Panc1 (cell line): ENCODE measurements around the gene C1orf159. TPM values are rescaled to one million over a fixed set of nuclear protein-coding genes. Genes with fewer than 3 reads are reported as not detected.

Experiments
- ATAC-seq: fragments of 200-7000 bp; cut with Tn5 transposase; 2 replicates; pipeline ENCODE4 v1.9.1; 2020; ENCODE audit warnings: mild to moderate bottlenecking, moderate library complexity
- BruUV-seq: library from RNA; stranded (reverse); fragments of 400-500 nt; replicated peaks from 2 replicates; lab custom pipeline; 2021; lab: Mats Ljungman, UMichigan
- CTCF ChIA-PET: fragments of 300-600 bp; sonication (Branson Sonifier 250); formaldehyde crosslinking; loops from one replicate; lab custom pipeline; 2022; ENCODE audit warnings: antibody characterized with exemption; lab: Charles Lee
- POLR2A ChIA-PET: fragments of 300-600 bp; sonication (Branson Sonifier 250); formaldehyde crosslinking; loops from one replicate; lab custom pipeline; 2022; ENCODE audit warnings: antibody characterized with exemption; lab: Charles Lee
- DNase-seq: peaks from one replicate; pipeline ENCODE4 v3.0.0-alpha.2; 2010; ENCODE audit warnings: low read depth, low spot score
- H3K27ac ChIP-seq: 2 replicates; pipeline ENCODE4 v1.5.1; 2011; ENCODE audit warnings: mild to moderate bottlenecking, low read length, inconsistent platforms
- H3K27me3 ChIP-seq: fragments of 200-500 bp; sonication (Bioruptor generic); 2 replicates; pipeline ENCODE4 v1.6.0; 2014; ENCODE audit warnings: low read length, inconsistent platforms; ENCODE audit not compliant: control insufficient read depth, insufficient read depth
- H3K36me3 ChIP-seq: fragments of 200-500 bp; sonication (Bioruptor generic); 2 replicates; pipeline ENCODE4 v1.5.1; 2014; ENCODE audit warnings: inconsistent platforms, mild to moderate bottlenecking, low read length, moderate library complexity; ENCODE audit not compliant: control insufficient read depth, insufficient read depth
- H3K4me1 ChIP-seq: 2 replicates; pipeline ENCODE4 v1.5.1; 2011; ENCODE audit warnings: inconsistent platforms, mild to moderate bottlenecking, low read length, moderate library complexity; ENCODE audit not compliant: control insufficient read depth, insufficient read depth
- H3K4me3 ChIP-seq, 2 experiments: 2 replicates each; pipeline ENCODE4 v1.5.1; 2011 to 2012; ENCODE audit warnings: low read depth in 2 of 2, low read length in 2 of 2, mild to moderate bottlenecking in 2 of 2, inconsistent platforms in 1 of 2, moderate library complexity in 1 of 2
- H3K9me3 ChIP-seq: fragments of 200-500 bp; sonication (Bioruptor generic); 2 replicates; pipeline ENCODE4 v1.5.1; 2014; ENCODE audit warnings: low read depth, mild to moderate bottlenecking, inconsistent platforms, low read length, moderate library complexity; ENCODE audit not compliant: control insufficient read depth, insufficient read depth
- CTCF ChIP-seq: fragments of 450-650 bp; IDR thresholded peaks from 2 replicates; pipeline ENCODE4 v1.5.1; 2017; ENCODE audit warnings: mild to moderate bottlenecking
- POLR2AphosphoS5 ChIP-seq: IDR thresholded peaks from 2 replicates; pipeline ENCODE4 v1.6.1; 2012; ENCODE audit warnings: mild to moderate bottlenecking, low read depth, low read length, moderate library complexity
- REST ChIP-seq, 2 experiments: IDR thresholded peaks; 2 replicates each; pipeline ENCODE4 v1.6.1; 2011 to 2012; ENCODE audit warnings: low read depth in 2 of 2, control low read depth in 1 of 2, low read length in 1 of 2, mild to moderate bottlenecking in 1 of 2, moderate library complexity in 1 of 2; ENCODE audit not compliant: insufficient read depth in 1 of 2
- SIN3A ChIP-seq: IDR thresholded peaks from 2 replicates; pipeline ENCODE4 v1.6.1; 2012; ENCODE audit warnings: low read depth, mild to moderate bottlenecking, low read length, moderate library complexity, borderline replicate concordance; ENCODE audit not compliant: insufficient read depth
- TCF7L2 ChIP-seq: IDR thresholded peaks from 2 replicates; pipeline ENCODE4 v1.6.1; 2011; ENCODE audit warnings: mild to moderate bottlenecking, low read depth, low read length, inconsistent platforms
- in situ Hi-C: cut with HindIII; loops from 2 replicates; pipeline ENCODE4 v1.10.0; 2016; ENCODE audit warnings: low sequenced_read_pairs, low pct_unique_long_range_greater_than_20kb
- intact Hi-C: fragments of 100-400 bp; cut with micrococcal nuclease; formaldehyde crosslinking; loops from one replicate; pipeline ENCODE4 v1.10.0; 2022; ENCODE audit not compliant: unreplicated experiment
- total RNA-seq: library from RNA; stranded (reverse); gene quantifications from one replicate; pipeline ENCODE4 v1.2.1, GENCODE V29; 2021; ENCODE audit not compliant: unreplicated experiment

Gene C1orf159
- total RNA-seq, 1 experiment from 2014 or later = 28.8 TPM

- ATAC-seq (no peak), DNase-seq (no peak)
- ChIA-PET CTCF (no interaction called here), POLR2A (no interaction called here)
- intact Hi-C loops = no loop called here
- Histone ChIP-seq H3K4me1 (peaks cover 5% of the 10 kb centered on the region; the same call in 1 of the 2 replicates), H3K4me3 (no peak overlapping the region), H3K27me3 (no peaks in the 10 kb centered on the region), H3K9me3 (no peaks in the 10 kb centered on the region), H3K27ac (no peak overlapping the region), H3K36me3 (no peaks in the 10 kb centered on the region)
- BruUV-seq = no TSS peak
- in situ Hi-C loops = no loop called here
- TF ChIP-seq SIN3A = no peak
- no peak for TF ChIP-seq POLR2AphosphoS5
- no peak for TF ChIP-seq TCF7L2
- TF ChIP-seq REST (IDR thresholded peaks at IDR 0.05; ENCODE audit: insufficient read depth in 1 of 2, low read depth in 2 of 2, low read length in 1 of 2) = no peak
- TF ChIP-seq CTCF = no peak
Measured at GRCh38 chr1:1084372-1085170, 31.3 kb downstream of the C1orf159 start.

- Histone ChIP-seq H3K27ac (no peak overlapping the region), H3K36me3 (no peaks in the 10 kb centered on the region), H3K27me3 (no peaks in the 10 kb centered on the region), H3K9me3 (no peaks in the 10 kb centered on the region), H3K4me3 (no peak overlapping the region), H3K4me1 (peaks cover 5% of the 10 kb centered on the region; the same call in 1 of the 2 replicates)
- no peak for ATAC-seq
- no peak for DNase-seq
- ChIA-PET CTCF (no interaction called here), POLR2A (no interaction called here)
- BruUV-seq = no TSS peak
- TF ChIP-seq TCF7L2 = no peak
- TF ChIP-seq CTCF = no peak
- no peak for TF ChIP-seq REST (IDR thresholded peaks at IDR 0.05; ENCODE audit: insufficient read depth in 1 of 2, low read depth in 2 of 2, low read length in 1 of 2)
- no peak for TF ChIP-seq SIN3A
- no peak for TF ChIP-seq POLR2AphosphoS5
- intact Hi-C loops = no loop called here
- in situ Hi-C loops = no loop called here
Measured at GRCh38 chr1:1083416-1084371, 32.2 kb downstream of the C1orf159 start.
